WTC11 (cell line): ENCODE data around the gene MIDN. TPM values are rescaled to one million over a fixed set of nuclear protein-coding genes. Genes with fewer than 3 reads are reported as not detected.

Experiments
- ATAC-seq: fragments of 200-7000 bp; cut with Tn5 transposase; 2 replicates; pipeline ENCODE4 v1.10.0; 2021; ENCODE audit warnings: mild to moderate bottlenecking, moderate library complexity
- CTCF ChIA-PET: fragments of 300-600 bp; sonication (Branson Sonifier 250); formaldehyde crosslinking; loops from one replicate; lab custom pipeline; 2021; ENCODE audit warnings: antibody characterized with exemption; lab: Charles Lee
- POLR2A ChIA-PET: fragments of 350-600 bp; sonication (Branson Sonifier 250); formaldehyde crosslinking; loops from one replicate; lab custom pipeline; 2021; ENCODE audit warnings: antibody characterized with exemption; lab: Charles Lee
- DNase-seq: peaks from one replicate; pipeline ENCODE4 v3.0.0; 2021; ENCODE audit warnings: low spot score
- H3K27ac Mint-ChIP-seq: 2 replicates; pipeline ENCODE4 v1.8.0; 2021; ENCODE audit warnings: mixed read lengths
- H3K27me3 Mint-ChIP-seq: 2 replicates; pipeline ENCODE4 v1.8.0; 2021; ENCODE audit warnings: low read depth, mild to moderate bottlenecking, moderate library complexity, mixed read lengths
- H3K36me3 Mint-ChIP-seq: 2 replicates; pipeline ENCODE4 v1.8.0; 2021; ENCODE audit warnings: mixed read lengths
- H3K4me1 Mint-ChIP-seq: 2 replicates; pipeline ENCODE4 v1.8.0; 2022; ENCODE audit warnings: mixed read lengths
- H3K4me3 Mint-ChIP-seq: 2 replicates; pipeline ENCODE4 v1.8.0; 2021; ENCODE audit warnings: mild to moderate bottlenecking, moderate library complexity, mixed read lengths
- H3K9me3 Mint-ChIP-seq: 2 replicates; pipeline ENCODE4 v1.8.0; 2021; ENCODE audit warnings: mixed read lengths
- ATF6 ChIP-seq: sonication (generic); formaldehyde crosslinking; IDR thresholded peaks from 2 replicates; pipeline ENCODE4 v1.8.1; 2023; ENCODE audit warnings: mild to moderate bottlenecking, missing genetic modification reagents
- ERG ChIP-seq: fragments of 250-450 bp; sonication (Bioruptor Pico); IDR thresholded peaks from 2 replicates; pipeline ENCODE4 v1.8.0; 2021; ENCODE audit warnings: mild to moderate bottlenecking
- FOXK1 ChIP-seq: sonication (generic); formaldehyde crosslinking; IDR thresholded peaks from 2 replicates; pipeline ENCODE4 v1.8.0; 2022; ENCODE audit warnings: mild to moderate bottlenecking, moderate library complexity, missing genetic modification reagents
- FOXP1 ChIP-seq: sonication (generic); formaldehyde crosslinking; IDR thresholded peaks from 2 replicates; pipeline ENCODE4 v1.8.0; 2022; ENCODE audit warnings: missing genetic modification reagents, mild to moderate bottlenecking, moderate library complexity, borderline replicate concordance
- GABPB1 ChIP-seq: sonication (generic); formaldehyde crosslinking; IDR thresholded peaks from 2 replicates; pipeline ENCODE4 v1.8.1; 2023; ENCODE audit warnings: mild to moderate bottlenecking, missing genetic modification reagents
- IRF2 ChIP-seq: sonication (generic); formaldehyde crosslinking; IDR thresholded peaks from 2 replicates; pipeline ENCODE4 v1.8.0; 2022; ENCODE audit warnings: low read depth, missing genetic modification reagents, borderline replicate concordance
- JAZF1 ChIP-seq: fragments of 250-450 bp; sonication (Bioruptor Pico); IDR thresholded peaks from 2 replicates; pipeline ENCODE4 v1.9.0; 2021; ENCODE audit warnings: moderate library complexity, mild to moderate bottlenecking, inconsistent platforms
- JUN ChIP-seq: sonication (generic); formaldehyde crosslinking; IDR thresholded peaks from 2 replicates; pipeline ENCODE4 v1.8.0; 2023; ENCODE audit warnings: mild to moderate bottlenecking, missing genetic modification reagents
- NFATC4 ChIP-seq: fragments of 250-450 bp; sonication (Bioruptor Pico); IDR thresholded peaks from 2 replicates; pipeline ENCODE4 v1.9.0; 2021; ENCODE audit warnings: mild to moderate bottlenecking
- NFYB ChIP-seq: sonication (generic); formaldehyde crosslinking; conservative IDR thresholded peaks from 2 replicates; pipeline ENCODE4 v1.8.0; 2022; ENCODE audit warnings: low read depth, missing genetic modification reagents
- SMAD3 ChIP-seq: sonication (generic); formaldehyde crosslinking; IDR thresholded peaks from 2 replicates; pipeline ENCODE4 v1.8.0; 2022; ENCODE audit warnings: missing genetic modification reagents, mild to moderate bottlenecking, borderline replicate concordance
- ZNF317 ChIP-seq: sonication (generic); formaldehyde crosslinking; IDR thresholded peaks from 2 replicates; pipeline ENCODE4 v1.8.1; 2023; ENCODE audit warnings: low read depth, mild to moderate bottlenecking, moderate library complexity, missing genetic modification reagents, borderline replicate concordance
- ZNF416 ChIP-seq: fragments of 250-450 bp; sonication (Bioruptor Pico); IDR thresholded peaks from 2 replicates; pipeline ENCODE4 v1.9.0; 2021; ENCODE audit warnings: mild to moderate bottlenecking, inconsistent platforms
- ZNF532 ChIP-seq: fragments of 250-450 bp; sonication (Bioruptor Pico); IDR thresholded peaks from 2 replicates; pipeline ENCODE4 v1.9.0; 2021; ENCODE audit warnings: mild to moderate bottlenecking, borderline replicate concordance
- total RNA-seq: library from RNA; stranded (reverse); gene quantifications from 3 replicates; pipeline ENCODE4 v1.2.3, GENCODE V29; 2021
- TF ChIP-seq, protein P1 (sequence below): sonication (generic); formaldehyde crosslinking; IDR thresholded peaks from 2 replicates; pipeline ENCODE4 v1.8.1; 2022; ENCODE audit warnings: mild to moderate bottlenecking, missing genetic modification reagents, moderate library complexity, borderline replicate concordance
- TF ChIP-seq, protein P2 (sequence below): fragments of 200-600 bp; IDR thresholded peaks from 2 replicates; pipeline ENCODE4 v1.8.0; 2022; ENCODE audit warnings: antibody characterized with exemption

Gene MIDN
- total RNA-seq, 1 experiment from 2014 or later = 189 TPM

GRCh38 chr19:1214862-1215731, 33.3 kb upstream of the MIDN start:
- Mint-ChIP-seq H3K36me3 (peaks cover 10% of the 10 kb centered on the region), H3K27ac (no peak overlapping the region), H3K4me1 (peaks cover 39% of the 10 kb centered on the region), H3K9me3 (no peaks in the 10 kb centered on the region), H3K27me3 (no peaks in the 10 kb centered on the region), H3K4me3 (no peak overlapping the region)
- ATAC-seq (no peak), DNase-seq (no peak)
- CTCF ChIA-PET = interaction anchor here (0.6 to 2.6 kb wide), 7 partner anchors 29 to 151 kb away, joined by 3 to 13 read pairs (median 4); partner anchors contain the start of genes ARHGAP45 and GPX4
- POLR2A ChIA-PET = no interaction called here
- no peak for TF ChIP-seq JUN (CRISPR knock-in tag)
- no peak for TF ChIP-seq SMAD3 (CRISPR knock-in tag)
- TF ChIP-seq FOXP1 (CRISPR knock-in tag) = no peak

DNA sequence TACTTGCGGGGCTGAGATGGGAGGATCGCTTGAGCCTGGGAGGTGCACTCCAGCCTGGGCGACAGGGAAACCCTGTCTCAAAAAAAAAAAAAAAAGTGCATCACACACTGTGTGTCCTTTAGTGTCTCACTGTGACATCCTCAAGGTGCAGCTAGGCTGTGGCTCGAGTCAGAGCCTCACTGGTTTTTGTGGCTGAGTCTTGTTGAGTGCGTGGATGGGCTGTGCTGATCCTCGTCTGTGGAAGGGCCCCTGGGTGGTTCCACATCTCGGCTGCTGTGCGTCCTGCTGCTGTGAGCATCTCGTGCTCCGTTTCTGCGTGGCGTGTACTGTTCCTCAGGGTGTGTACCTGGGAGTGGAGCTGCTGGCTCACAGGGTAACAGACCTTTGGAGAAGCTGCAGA, 31.6 kb upstream of the MIDN start:
- Mint-ChIP-seq H3K9me3 (no peaks in the 10 kb centered on the region), H3K4me3 (no peak overlapping the region), H3K36me3 (peaks cover 8% of the 10 kb centered on the region), H3K27ac (peak overlapping the region; percentile 80; the same call in 1 of the 2 replicates), H3K27me3 (no peaks in the 10 kb centered on the region), H3K4me1 (peaks cover 29% of the 10 kb centered on the region)
- CTCF ChIA-PET = interaction anchor here (0.6 to 2.6 kb wide), 21 partner anchors 9 to 983 kb away, joined by 3 to 28 read pairs (median 3); partner anchors contain the start of genes ATP5F1D, CBARP, CIRBP and SBNO2
- DNase-seq (no peak), ATAC-seq (no peak)
- POLR2A ChIA-PET = interaction anchor here (1.2 kb wide), 1 partner anchor 134 kb away, joined by 3 read pairs; no protein-coding TSS in a partner anchor
- TF ChIP-seq JAZF1 (no peak), ERG (CRISPR knock-in tag) (no peak), ZNF532 (CRISPR knock-in tag) (no peak), IRF2 (CRISPR knock-in tag) (no peak), FOXK1 (no peak), ATF6 (CRISPR knock-in tag) (no peak), NFATC4 (CRISPR knock-in tag) (no peak), ZNF416 (CRISPR knock-in tag) (no peak), FOXP1 (CRISPR knock-in tag) (no peak), ZNF317 (CRISPR knock-in tag) (no peak), NFYB (no peak), GABPB1 (CRISPR knock-in tag) (no peak)
- TF ChIP-seq, protein P1, sequence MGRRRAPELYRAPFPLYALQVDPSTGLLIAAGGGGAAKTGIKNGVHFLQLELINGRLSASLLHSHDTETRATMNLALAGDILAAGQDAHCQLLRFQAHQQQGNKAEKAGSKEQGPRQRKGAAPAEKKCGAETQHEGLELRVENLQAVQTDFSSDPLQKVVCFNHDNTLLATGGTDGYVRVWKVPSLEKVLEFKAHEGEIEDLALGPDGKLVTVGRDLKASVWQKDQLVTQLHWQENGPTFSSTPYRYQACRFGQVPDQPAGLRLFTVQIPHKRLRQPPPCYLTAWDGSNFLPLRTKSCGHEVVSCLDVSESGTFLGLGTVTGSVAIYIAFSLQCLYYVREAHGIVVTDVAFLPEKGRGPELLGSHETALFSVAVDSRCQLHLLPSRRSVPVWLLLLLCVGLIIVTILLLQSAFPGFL (CRISPR knock-in tag) = no peak
- TF ChIP-seq, protein P2, sequence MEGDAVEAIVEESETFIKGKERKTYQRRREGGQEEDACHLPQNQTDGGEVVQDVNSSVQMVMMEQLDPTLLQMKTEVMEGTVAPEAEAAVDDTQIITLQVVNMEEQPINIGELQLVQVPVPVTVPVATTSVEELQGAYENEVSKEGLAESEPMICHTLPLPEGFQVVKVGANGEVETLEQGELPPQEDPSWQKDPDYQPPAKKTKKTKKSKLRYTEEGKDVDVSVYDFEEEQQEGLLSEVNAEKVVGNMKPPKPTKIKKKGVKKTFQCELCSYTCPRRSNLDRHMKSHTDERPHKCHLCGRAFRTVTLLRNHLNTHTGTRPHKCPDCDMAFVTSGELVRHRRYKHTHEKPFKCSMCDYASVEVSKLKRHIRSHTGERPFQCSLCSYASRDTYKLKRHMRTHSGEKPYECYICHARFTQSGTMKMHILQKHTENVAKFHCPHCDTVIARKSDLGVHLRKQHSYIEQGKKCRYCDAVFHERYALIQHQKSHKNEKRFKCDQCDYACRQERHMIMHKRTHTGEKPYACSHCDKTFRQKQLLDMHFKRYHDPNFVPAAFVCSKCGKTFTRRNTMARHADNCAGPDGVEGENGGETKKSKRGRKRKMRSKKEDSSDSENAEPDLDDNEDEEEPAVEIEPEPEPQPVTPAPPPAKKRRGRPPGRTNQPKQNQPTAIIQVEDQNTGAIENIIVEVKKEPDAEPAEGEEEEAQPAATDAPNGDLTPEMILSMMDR = no peak
